Stimulated activated CD4-positive, alpha-beta T cell treated with anti-CD3 and anti-CD28 coated beads, TNF-alpha, amount 100 ng/mL, for 4 hours (primary cell): ENCODE data around the gene ZNF441.
A peak's percentile ranks its signal among the peaks of the same experiment; 100 is the strongest.
"Not testable (repeated sequence)": the region's sequence is repeated elsewhere in the genome, so short reads cannot be mapped to it uniquely, and the experiment has no call there.

Experiments used
- DNase-seq, 3 experiments: peaks; one replicate each; pipeline ENCODE4 v3.0.0-alpha.2; 2020; ENCODE audit warnings: low read depth in 3 of 3

ZNF441 gene

GRCh38 chr19:11780431-11781020 lies 13.7 kb downstream of the ZNF441 start:
- no peak for DNase-seq

GRCh38 chr19:11781295-11782057 lies 14.7 kb downstream of the ZNF441 start:
- no peak for DNase-seq

GRCh38 chr19:11783767-11784166 lies 17.0 kb downstream of the ZNF441 start:
- DNase-seq, result no peak

GRCh38 chr19:11784356-11784755 lies 17.6 kb downstream of the ZNF441 start:
- no peak for DNase-seq

- no peak for DNase-seq
Observed at GRCh38 chr19:11787536-11787935, 20.7 kb downstream of the ZNF441 start.

GRCh38 chr19:11792942-11793341 lies 26.1 kb downstream of the ZNF441 start:
- no peak for DNase-seq

GRCh38 chr19:11797491-11797890 lies 30.7 kb downstream of the ZNF441 start:
- peak; percentile 36 to 64 (median 47) for DNase-seq

- DNase-seq, result peak; percentile 69 to 79 (median 70)
Observed at GRCh38 chr19:11798391-11799330, 31.9 kb downstream of the ZNF441 start, which contains the start of gene ZNF491. ZNF491 (plus strand) TSS chr19:11798523; CDS start chr19:11805954, 7,431 bp downstream.

GRCh38 chr19:11806354-11807098 lies 39.7 kb downstream of the ZNF441 start:
- no peak for DNase-seq

GRCh38 chr19:11807099-11807380 lies 40.2 kb downstream of the ZNF441 start:
- no peak for DNase-seq

GRCh38 chr19:11813703-11814028 lies 46.9 kb downstream of the ZNF441 start:
- DNase-seq, result no peak

- peak; percentile 64 to 84 (median 71) for DNase-seq
Observed at GRCh38 chr19:11814029-11814699, 47.4 kb downstream of the ZNF441 start, which contains the start of gene ZNF440. ZNF440 (plus strand) TSS chr19:11814273; CDS start chr19:11814448, 175 bp downstream.

GRCh38 chr19:11814700-11815035 lies 47.9 kb downstream of the ZNF441 start:
- DNase-seq, result no peak

- DNase-seq, result no peak
Observed at GRCh38 chr19:11821474-11822109, 54.8 kb downstream of the ZNF441 start.

- DNase-seq, result not testable (repeated sequence)
Observed at GRCh38 chr19:11828957-11829876, 62.4 kb downstream of the ZNF441 start.

- DNase-seq, result no peak
Observed at GRCh38 chr19:11832253-11832912, 65.6 kb downstream of the ZNF441 start.

- DNase-seq, result no peak
Observed at GRCh38 chr19:11833541-11833940, 66.7 kb downstream of the ZNF441 start.
